ENCODE measurements around the gene TP53I11.
A peak's percentile ranks its signal among the peaks of the same experiment; 100 is the strongest.

Gene TP53I11

GRCh38 chr11:44978274-44978960 is 27.7 kb upstream of the TP53I11 start:
- peak; percentile 34 for DNase-seq (ENCODE audit: low read depth)
- TF ChIP-seq MAX (IDR thresholded peaks at IDR 0.05; ENCODE audit: low read depth, low read length), result no peak
- no peak for TF ChIP-seq POLR2A (IDR thresholded peaks at IDR 0.05; ENCODE audit: extremely low read depth, insufficient read length)
- TF ChIP-seq CTCF (IDR thresholded peaks at IDR 0.05; ENCODE audit: low read depth, low read length), result no peak
- TF ChIP-seq MYC (IDR thresholded peaks at IDR 0.05; ENCODE audit: low read depth, low read length), result no peak
- H3K4me3 ChIP-seq (ENCODE audit: low read depth, low read length), result no peak overlapping the region

GRCh38 chr11:44977493-44977984 is 26.9 kb upstream of the TP53I11 start:
- peak; percentile 65 for DNase-seq (ENCODE audit: low read depth)

GRCh38 chr11:44976576-44976975 is 25.9 kb upstream of the TP53I11 start:
- no peak for DNase-seq (ENCODE audit: low read depth)
- TF ChIP-seq MYC (IDR thresholded peaks at IDR 0.05; ENCODE audit: low read depth, low read length) (no peak), CTCF (IDR thresholded peaks at IDR 0.05; ENCODE audit: low read depth, low read length) (no peak), POLR2A (IDR thresholded peaks at IDR 0.05; ENCODE audit: extremely low read depth, insufficient read length) (no peak), MAX (IDR thresholded peaks at IDR 0.05; ENCODE audit: low read depth, low read length) (no peak)
- H3K4me3 ChIP-seq (ENCODE audit: low read depth, low read length), result no peak overlapping the region

More at GRCh38 chr11:44977493-44977984, 26.9 kb upstream of the TP53I11 start:
- H3K4me3 ChIP-seq (ENCODE audit: low read depth, low read length), result no peak overlapping the region
- TF ChIP-seq CTCF (IDR thresholded peaks at IDR 0.05; ENCODE audit: low read depth, low read length) (peak; percentile 56), POLR2A (IDR thresholded peaks at IDR 0.05; ENCODE audit: extremely low read depth, insufficient read length) (no peak), MYC (IDR thresholded peaks at IDR 0.05; ENCODE audit: low read depth, low read length) (peak; percentile 66), MAX (IDR thresholded peaks at IDR 0.05; ENCODE audit: low read depth, low read length) (peak; percentile 89)

- DNase-seq (ENCODE audit: low read depth), result no peak
- no peak for TF ChIP-seq MYC (IDR thresholded peaks at IDR 0.05; ENCODE audit: low read depth, low read length)
- no peak for TF ChIP-seq MAX (IDR thresholded peaks at IDR 0.05; ENCODE audit: low read depth, low read length)
- TF ChIP-seq CTCF (IDR thresholded peaks at IDR 0.05; ENCODE audit: low read depth, low read length), result no peak
- no peak for TF ChIP-seq POLR2A (IDR thresholded peaks at IDR 0.05; ENCODE audit: extremely low read depth, insufficient read length)
- H3K4me3 ChIP-seq (ENCODE audit: low read depth, low read length), result no peak overlapping the region
Observed at GRCh38 chr11:44974402-44975000, 23.8 kb upstream of the TP53I11 start.

- DNase-seq (ENCODE audit: low read depth), result peak; percentile 77
- H3K4me3 ChIP-seq (ENCODE audit: low read depth, low read length), result no peak overlapping the region
- TF ChIP-seq MAX (IDR thresholded peaks at IDR 0.05; ENCODE audit: low read depth, low read length) (no peak), CTCF (IDR thresholded peaks at IDR 0.05; ENCODE audit: low read depth, low read length) (no peak), POLR2A (IDR thresholded peaks at IDR 0.05; ENCODE audit: extremely low read depth, insufficient read length) (no peak), MYC (IDR thresholded peaks at IDR 0.05; ENCODE audit: low read depth, low read length) (no peak)
Observed at GRCh38 chr11:44973632-44974401, 23.1 kb upstream of the TP53I11 start.

Measured in NB4 (cell line).